HEK293T (cell line): ENCODE data around the gene ITPKC.

Experiments
- SP1 ChIP-seq: fragments of 450-650 bp; IDR thresholded peaks from 2 replicates; pipeline ENCODE4 v1.6.1; 2017
- TARDBP ChIP-seq: fragments of 450-650 bp; IDR thresholded peaks from 2 replicates; pipeline ENCODE4 v1.6.1; 2016

DNA sequence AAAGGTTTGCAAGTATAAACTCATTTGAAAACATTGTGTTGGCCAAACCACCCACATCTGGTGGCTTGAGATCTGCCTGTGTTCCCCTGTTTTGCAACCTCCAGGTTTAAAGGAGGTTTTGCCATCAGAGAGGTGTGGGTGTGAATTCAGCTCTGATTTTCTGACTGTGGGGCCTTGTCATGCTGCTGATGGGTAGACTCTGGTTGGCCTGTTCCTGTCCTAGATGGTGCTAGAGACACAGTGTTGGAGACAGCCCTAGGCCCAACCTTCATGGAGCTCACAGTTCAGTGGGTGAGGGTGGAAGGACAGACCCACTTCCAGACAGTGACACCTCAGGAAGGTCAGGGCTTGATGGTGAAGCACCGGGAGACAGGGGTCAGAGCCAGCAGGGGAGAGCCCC lies 68.6 kb downstream of the ITPKC start:
- no peak for TF ChIP-seq TARDBP
- no peak for TF ChIP-seq SP1
